Stimulated activated CD8-positive, alpha-beta memory T cell treated with anti-CD3 and anti-CD28 coated beads, Interleukin-12 subunit alpha, Interleukin-12 subunit beta, amount 100 ng/mL, for 1 hour (primary cell): Measurements from ENCODE around the gene SEMA5A.

Experiments
- DNase-seq: peaks from one replicate; pipeline ENCODE4 v3.0.0-alpha.2; 2020; ENCODE audit warnings: low read depth

SEMA5A gene

DNA sequence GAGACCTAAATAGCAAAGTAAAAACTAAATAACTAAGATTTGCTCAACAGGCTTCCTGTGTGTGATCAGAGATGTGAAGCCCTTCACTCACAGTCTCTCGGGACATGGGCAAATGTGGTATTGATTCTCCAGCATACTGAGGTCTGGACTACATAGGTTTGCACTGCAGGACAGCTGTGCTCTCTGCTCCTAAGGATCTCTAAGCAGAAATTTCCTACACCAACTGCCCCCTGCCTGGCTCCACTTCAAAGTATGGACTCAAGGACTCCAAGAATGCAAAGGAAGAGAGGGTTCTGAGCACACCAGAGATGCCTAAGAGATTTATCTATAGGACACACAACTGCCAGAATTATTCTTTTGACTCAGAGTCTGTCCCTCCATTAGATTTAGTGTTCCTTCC is 487.2 kb downstream of the SEMA5A start:
- no peak for DNase-seq

GRCh38 chr5:9058161-9058560 is 487.7 kb downstream of the SEMA5A start:
- no peak for DNase-seq

- DNase-seq = no peak
These were observed 488.4 kb downstream of the SEMA5A start for GRCh38 chr5:9057406-9058000.

DNA sequence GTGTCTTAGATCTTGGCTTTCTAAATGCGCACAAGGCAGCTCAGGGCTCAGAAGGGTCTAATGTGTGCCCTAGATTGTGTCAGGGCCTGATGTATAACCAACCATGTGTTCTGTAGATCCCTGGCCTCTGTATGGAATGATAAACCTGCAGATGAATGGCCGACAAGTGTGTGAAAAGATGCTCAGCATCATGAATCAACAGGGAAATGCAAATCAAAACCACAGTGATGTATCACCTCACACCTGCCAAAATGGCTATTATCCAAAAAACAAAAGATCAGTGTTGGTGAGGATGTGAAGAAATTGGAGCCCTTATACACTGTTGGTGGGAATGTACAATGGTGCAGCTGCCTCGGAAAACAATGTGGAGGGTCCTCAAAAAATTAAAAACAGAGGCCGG is 489.8 kb downstream of the SEMA5A start:
- no peak for DNase-seq

GRCh38 chr5:9054821-9055589 is 490.9 kb downstream of the SEMA5A start:
- DNase-seq = no peak

GRCh38 chr5:9054322-9054721 is 491.6 kb downstream of the SEMA5A start:
- no peak for DNase-seq

GRCh38 chr5:9052421-9052820 is 493.5 kb downstream of the SEMA5A start:
- no peak for DNase-seq

- no peak for DNase-seq
These were observed 494.1 kb downstream of the SEMA5A start for GRCh38 chr5:9051779-9052178.

DNA sequence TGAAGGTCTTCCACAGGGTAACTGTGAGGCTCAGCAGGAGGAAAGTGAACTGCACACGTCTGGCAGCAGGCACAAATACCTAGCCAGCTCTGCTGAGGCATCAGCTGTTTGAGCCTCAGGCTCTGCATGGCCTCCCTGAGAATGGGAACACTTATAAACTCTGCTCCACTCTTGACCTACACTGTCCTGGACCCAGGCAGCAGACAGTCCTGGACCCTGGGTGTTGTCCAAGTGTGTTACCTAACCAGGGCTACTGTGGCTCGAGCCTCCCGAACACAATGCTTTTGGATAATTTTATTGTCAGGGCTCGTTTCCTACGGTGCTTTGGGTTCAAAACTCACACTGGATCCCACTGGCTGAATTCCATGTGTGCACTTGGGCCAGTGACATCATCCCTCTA is 497.9 kb downstream of the SEMA5A start:
- DNase-seq = no peak

- DNase-seq = no peak
These were observed 499.0 kb downstream of the SEMA5A start for GRCh38 chr5:9046756-9047481.

DNA sequence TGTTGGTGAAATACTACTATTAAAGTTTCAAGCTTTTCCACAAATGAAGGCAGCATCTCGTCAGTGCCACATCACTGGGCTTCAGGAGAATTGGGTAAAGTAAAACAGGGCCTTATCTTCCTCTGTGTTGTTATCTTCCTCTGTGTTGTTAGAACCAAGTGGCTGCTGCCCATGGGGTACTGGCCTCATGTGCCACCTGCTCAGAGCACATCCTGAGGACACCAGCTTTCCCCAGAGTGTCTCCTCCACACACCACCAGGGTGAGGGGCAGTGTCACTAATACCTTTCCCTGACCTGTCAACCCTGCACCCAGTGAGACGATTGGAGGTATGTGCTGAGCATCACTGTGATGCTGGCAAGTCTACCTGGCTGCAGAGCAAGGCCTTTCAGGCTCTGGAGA is 499.9 kb downstream of the SEMA5A start:
- DNase-seq = no peak

DNA sequence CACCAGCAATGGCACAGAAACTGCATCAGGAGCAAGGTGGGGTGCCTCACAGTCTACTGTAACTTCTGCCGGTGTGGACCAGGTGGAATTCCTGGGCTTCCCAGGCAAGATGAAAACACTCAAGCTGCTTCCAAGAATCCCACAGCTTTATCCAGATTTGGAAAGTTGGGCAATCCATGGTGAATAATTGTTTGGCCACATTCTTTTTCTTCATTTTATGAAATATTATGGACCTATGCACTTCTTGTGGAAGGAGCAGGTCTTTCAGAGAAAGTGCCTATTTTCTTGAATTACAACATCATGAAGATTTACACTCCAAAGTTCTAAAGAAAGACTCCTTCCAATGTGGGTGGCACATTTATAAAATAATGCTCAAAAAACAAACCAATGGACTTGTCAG is 503.6 kb downstream of the SEMA5A start:
- DNase-seq = no peak

DNA sequence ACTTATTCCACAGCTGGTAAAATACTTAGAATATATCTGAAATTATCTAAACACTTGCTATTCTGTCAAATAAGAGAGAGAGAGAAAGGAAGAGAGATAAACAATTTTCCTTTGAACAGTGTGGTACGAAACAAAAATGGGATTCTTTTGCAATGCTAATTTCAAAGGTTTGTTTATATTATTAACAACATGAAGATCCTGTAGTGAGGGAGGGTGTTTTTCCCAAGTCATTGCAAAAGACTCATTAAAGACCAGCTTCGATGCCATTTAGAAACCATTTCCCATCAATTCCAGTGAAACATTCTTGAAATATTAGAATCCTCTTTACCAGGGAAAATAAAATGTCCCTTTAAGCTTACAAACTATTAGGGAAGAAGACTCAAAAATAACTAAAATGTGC is 505.4 kb downstream of the SEMA5A start:
- DNase-seq = no peak

- no peak for DNase-seq
These were observed 508.8 kb downstream of the SEMA5A start for GRCh38 chr5:9037048-9037447.

GRCh38 chr5:9035346-9035745 is 510.5 kb downstream of the SEMA5A start:
- DNase-seq = no peak

GRCh38 chr5:9034649-9035048 is 511.2 kb downstream of the SEMA5A start:
- no peak for DNase-seq

DNA sequence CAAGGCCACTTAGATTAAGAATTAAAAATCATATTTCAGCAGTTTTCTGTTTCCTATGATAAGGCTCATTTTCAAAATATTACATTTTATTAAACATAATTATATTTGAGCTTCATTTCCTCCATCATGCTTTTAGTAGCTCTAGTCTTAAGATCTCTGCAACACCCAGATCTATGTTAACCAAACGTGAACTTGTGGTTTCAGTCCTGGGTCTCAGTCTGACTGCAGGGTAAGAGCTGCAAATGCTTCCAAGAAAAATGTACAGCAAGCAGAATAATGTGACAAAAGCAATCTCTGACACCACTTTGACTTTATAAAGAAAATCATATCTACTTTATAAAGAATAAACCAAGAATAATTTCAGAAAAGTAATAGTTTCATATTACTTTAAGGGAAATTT is 512.4 kb downstream of the SEMA5A start:
- no peak for DNase-seq

DNA sequence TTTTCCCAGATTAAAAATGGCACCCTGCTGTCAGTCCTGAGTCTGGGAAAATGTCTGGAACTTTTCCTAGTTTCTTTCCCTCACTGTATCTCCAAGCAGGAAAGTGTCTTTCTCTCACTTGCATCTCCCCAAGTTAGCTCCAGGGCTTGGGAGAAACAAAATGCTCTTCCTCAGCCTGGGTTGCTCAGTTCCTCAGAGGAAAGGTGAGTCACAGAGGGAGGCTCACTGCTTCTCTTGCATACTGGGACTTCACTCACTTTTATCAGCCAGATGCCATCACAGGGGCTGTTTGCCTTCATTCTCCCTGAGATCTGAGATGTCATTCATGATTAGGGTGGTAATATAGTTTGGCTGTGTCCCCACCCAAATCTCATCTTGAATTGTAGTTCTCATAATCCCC is 519.9 kb downstream of the SEMA5A start:
- no peak for DNase-seq

DNA sequence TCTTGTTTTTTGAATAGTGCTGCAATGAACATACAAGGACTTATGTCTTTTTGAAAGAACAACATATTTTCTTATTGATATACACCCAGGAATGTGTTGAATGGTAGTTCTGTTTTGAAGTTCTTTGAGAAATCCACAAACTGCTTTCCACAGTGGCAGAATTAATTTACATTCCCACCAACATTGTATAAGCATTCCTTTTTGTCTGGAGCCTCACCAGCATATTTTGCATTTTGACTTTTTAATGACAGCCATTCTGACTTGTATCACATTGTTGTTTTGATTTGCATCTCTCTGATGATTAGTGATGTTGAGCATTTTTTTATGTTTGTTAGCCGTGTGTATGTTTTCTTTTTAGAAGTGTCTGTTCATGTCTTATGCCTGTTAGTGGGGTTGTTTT is 524.9 kb downstream of the SEMA5A start:
- DNase-seq = no peak

DNA sequence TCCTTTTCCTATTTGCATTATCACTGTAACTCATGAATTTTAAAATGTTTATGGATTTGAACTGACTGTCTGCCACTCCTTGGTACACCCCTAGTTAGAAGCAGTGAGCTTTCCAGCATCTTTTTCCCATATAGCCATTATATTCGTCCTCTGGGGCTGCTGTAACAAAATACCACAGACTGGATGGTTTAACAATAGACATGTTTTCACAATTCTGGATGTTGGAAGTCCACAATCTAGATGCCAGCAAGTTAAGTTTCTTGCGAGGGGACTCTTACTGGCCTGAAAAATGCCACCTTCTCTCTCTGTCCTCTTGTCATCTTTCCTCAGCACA is 530.0 kb downstream of the SEMA5A start:
- DNase-seq = no peak

- DNase-seq = no peak
These were observed 530.5 kb downstream of the SEMA5A start for GRCh38 chr5:9015260-9015936.

- DNase-seq = no peak
These were observed 532.7 kb downstream of the SEMA5A start for GRCh38 chr5:9013147-9013546.
